Heart left ventricle (tissue), 13 donors: ENCODE data around the gene C1orf167.

Experiments used
- CTCF ChIP-seq, 12 donors: fragments of 200-600 bp; sonication (generic) in 4 of 12; IDR thresholded peaks; one replicate each; pipeline versions ENCODE4 v1.5.0 to v1.8.0; 2018 to 2022; ENCODE audit warnings: antibody characterized with exemption in 12 of 12, mild to moderate bottlenecking in 5 of 12
- POLR2A ChIP-seq, 2 donors: fragments of 450-650 bp; IDR thresholded peaks; one replicate each; pipeline ENCODE4 v1.6.1; 2017; ENCODE audit warnings: antibody characterized with exemption in 2 of 2, mild to moderate bottlenecking in 2 of 2, moderate library complexity in 2 of 2
- donor health status: ischemic (EF 13 %, LVEDD 7.1; RV severe dilation, severe dysfunction).
- donor health status: DM: no; HTN: yes; CAD: no.
- donor health status: DM: no; HTN: no; CAD: no.
- donor health status: ischemic (EF 25% LVEDD 6.9; RV normal size, moderate dysfunction).
- donor health status: ischemic (EF 25% LVEDD 5.7; RV mildly dilated, moderate dysfunction).
- donor health status: ischemic (EF 35%, LVEDD 5.7; RV mildly dilated, moderate dysfunction).
- donor health status: nonischemic (EF 11% LVEDD 7.7; RV severe dilation, severe dysfunction).
- donor health status: DM: yes; HTN: yes; CAD: no.
- donor health status: PGD.
- donor health status: ischemic (EF 29% LVEDD 5.4; RV normal size, mild dysfunction).
- donor health status: nonischemic (EF 23%, LVEDD 6.1; RV moderate dilation, normal function).

GRCh38 chr1:11735854-11736745, 25.9 kb upstream of the C1orf167 start, which contains the start of gene AGTRAP:
- no peak for TF ChIP-seq CTCF (IDR thresholded peaks at IDR 0.05)
- TF ChIP-seq POLR2A (IDR thresholded peaks at IDR 0.05) = peak in 1 of 2 donors; percentile 65
